ENCODE measurements around the gene TNNT2. TPM values are rescaled to one million over a fixed set of nuclear protein-coding genes. Genes with fewer than 3 reads are reported as not detected.

Gene TNNT2
- total RNA-seq, 1 donor from 2014 or later, result 1.9 TPM

GRCh38 chr1:201354901-201355295, 22.6 kb downstream of the TNNT2 start:
- no peak for DNase-seq (ENCODE audit: low spot score, unreplicated experiment)
- no peak for TF ChIP-seq CTCF (IDR thresholded peaks at IDR 0.05; ENCODE audit: unreplicated experiment)
- Mint-ChIP-seq H3K4me1 (ENCODE audit: low read depth) (peaks cover 4% of the 10 kb centered on the region), H3K9me3 (ENCODE audit: low read depth) (no peaks in the 10 kb centered on the region), H3K4me3 (ENCODE audit: low read depth) (no peak overlapping the region), H3K36me3 (ENCODE audit: insufficient read depth) (no peaks in the 10 kb centered on the region), H3K27me3 (peaks cover 30% of the 10 kb centered on the region), H3K27ac (no peak overlapping the region)

GRCh38 chr1:201354151-201354900, 23.2 kb downstream of the TNNT2 start:
- no peak for TF ChIP-seq CTCF (IDR thresholded peaks at IDR 0.05; ENCODE audit: unreplicated experiment)
- Mint-ChIP-seq H3K27me3 (peaks cover 31% of the 10 kb centered on the region), H3K4me3 (ENCODE audit: low read depth) (no peak overlapping the region), H3K36me3 (ENCODE audit: insufficient read depth) (no peaks in the 10 kb centered on the region), H3K4me1 (ENCODE audit: low read depth) (peaks cover 2% of the 10 kb centered on the region), H3K9me3 (ENCODE audit: low read depth) (no peaks in the 10 kb centered on the region), H3K27ac (no peak overlapping the region)
- DNase-seq (ENCODE audit: low spot score, unreplicated experiment), result no peak

DNA sequence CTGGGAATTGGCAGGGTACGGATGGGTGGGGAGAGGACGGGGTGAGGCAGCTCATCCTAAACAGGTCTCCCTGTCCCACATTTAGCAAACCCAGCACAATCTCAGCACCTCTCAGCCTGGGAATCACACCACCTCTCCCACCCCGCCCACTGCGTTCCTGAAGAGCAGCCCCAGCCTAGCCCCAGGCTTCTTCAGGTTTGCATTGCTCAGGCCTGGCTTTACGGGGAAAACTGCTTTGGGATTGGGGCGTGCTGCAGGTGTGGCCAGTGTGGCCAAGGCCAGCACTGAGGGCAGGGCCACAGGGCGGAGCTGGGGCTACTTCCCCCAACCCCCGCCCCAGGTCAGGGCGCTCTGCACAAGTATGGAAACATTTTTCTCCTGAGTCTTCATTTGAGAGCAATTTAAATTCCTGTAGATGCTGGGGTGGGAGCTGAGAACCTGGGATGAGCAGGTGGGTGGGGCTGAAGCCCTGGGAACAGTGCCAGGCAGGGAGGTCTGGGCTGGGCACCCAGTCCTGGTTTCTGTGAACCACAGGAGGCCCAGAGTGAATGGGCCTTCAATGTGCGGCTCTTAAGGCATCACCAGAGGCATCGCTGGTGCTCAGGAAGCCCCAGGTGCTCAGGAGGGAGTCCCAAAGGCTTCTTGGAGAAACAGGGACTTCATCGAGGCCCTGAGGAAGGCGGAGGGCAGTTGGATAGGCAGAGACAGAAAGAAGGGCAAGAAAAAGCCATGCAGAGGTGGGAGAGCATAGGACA, 24.1 kb downstream of the TNNT2 start:
- no peaks in the 10 kb centered on the region for H3K9me3 Mint-ChIP-seq (ENCODE audit: low read depth)
- no peak overlapping the region for H3K27ac Mint-ChIP-seq
- H3K4me1 Mint-ChIP-seq (ENCODE audit: low read depth), result no peaks in the 10 kb centered on the region
- TF ChIP-seq CTCF (IDR thresholded peaks at IDR 0.05; ENCODE audit: unreplicated experiment), result no peak
- DNase-seq (ENCODE audit: low spot score, unreplicated experiment), result no peak
- peaks cover 32% of the 10 kb centered on the region for H3K27me3 Mint-ChIP-seq
- no peaks in the 10 kb centered on the region for H3K36me3 Mint-ChIP-seq (ENCODE audit: insufficient read depth)
- H3K4me3 Mint-ChIP-seq (ENCODE audit: low read depth), result no peak overlapping the region

- DNase-seq (ENCODE audit: low spot score, unreplicated experiment), result no peak
- Mint-ChIP-seq H3K4me3 (ENCODE audit: low read depth) (no peak overlapping the region), H3K4me1 (ENCODE audit: low read depth) (no peaks in the 10 kb centered on the region), H3K9me3 (ENCODE audit: low read depth) (no peaks in the 10 kb centered on the region), H3K27me3 (peaks cover 37% of the 10 kb centered on the region), H3K27ac (no peak overlapping the region), H3K36me3 (ENCODE audit: insufficient read depth) (no peaks in the 10 kb centered on the region)
- TF ChIP-seq CTCF (IDR thresholded peaks at IDR 0.05; ENCODE audit: unreplicated experiment), result no peak
These were observed 25.9 kb downstream of the TNNT2 start for GRCh38 chr1:201351617-201352016.

GRCh38 chr1:201350884-201351283, 26.6 kb downstream of the TNNT2 start:
- peaks cover 39% of the 10 kb centered on the region for H3K27me3 Mint-ChIP-seq
- TF ChIP-seq CTCF (IDR thresholded peaks at IDR 0.05; ENCODE audit: unreplicated experiment), result no peak

More at GRCh38 chr1:201350884-201351283, 26.6 kb downstream of the TNNT2 start:
- no peak overlapping the region for H3K4me3 Mint-ChIP-seq (ENCODE audit: low read depth)
- no peaks in the 10 kb centered on the region for H3K9me3 Mint-ChIP-seq (ENCODE audit: low read depth)
- no peak for DNase-seq (ENCODE audit: low spot score, unreplicated experiment)
- H3K4me1 Mint-ChIP-seq (ENCODE audit: low read depth), result no peaks in the 10 kb centered on the region
- no peaks in the 10 kb centered on the region for H3K36me3 Mint-ChIP-seq (ENCODE audit: insufficient read depth)
- no peak overlapping the region for H3K27ac Mint-ChIP-seq

Measured in progenitor cell of endocrine pancreas (in vitro differentiated cells).